Measurements from ENCODE around the gene TRMT2A. TPM values are rescaled to one million over a fixed set of nuclear protein-coding genes. Genes with fewer than 3 reads are reported as not detected.

The TRMT2A gene
- total and polyA plus RNA-seq, 2 of the 8 experiments (the other 6 are each of a cell fraction or from before 2014, with no cell fraction given): 44.9 to 50.3 TPM

- WGBS, 2 experiments (ENCODE audit: extremely low coverage in 1 of 2, insufficient coverage in 1 of 2, insufficient read length in 1 of 2, insufficient replicate concordance in 2 of 2, low coverage in 1 of 2, low lambda C conversion rate in 2 of 2, missing lambda C conversion rate in 1 of 2): 84% methylated on average over 8 of the region's 8 CpGs; no CpG with 5 or more reads in 1 of the 2 experiments
- TF ChIP-seq SIN3A (conservative IDR thresholded peaks at IDR 0.05 in 1 of 2, IDR thresholded peaks at IDR 0.05 in 1 of 2; ENCODE audit: low read depth in 1 of 2, low read length in 2 of 2): no peak
- no peak for TF ChIP-seq HDAC6 (IDR thresholded peaks at IDR 0.05; ENCODE audit: low read depth, low read length)
- TF ChIP-seq HDAC2 (IDR thresholded peaks at IDR 0.05; ENCODE audit: borderline replicate concordance in 1 of 2, low read depth in 2 of 2, low read length in 2 of 2): no peak
- TF ChIP-seq EGR1 (IDR thresholded peaks at IDR 0.05; ENCODE audit: borderline replicate concordance, low read depth, low read length): no peak
- no peak for TF ChIP-seq CHD1 (IDR thresholded peaks at IDR 0.05; ENCODE audit: low read depth, low read length)
- no peak for TF ChIP-seq POLR2A (IDR thresholded peaks at IDR 0.05; ENCODE audit: control extremely low read depth in 1 of 2, low read depth in 2 of 2, low read length in 2 of 2)
- TF ChIP-seq ZNF274 (IDR thresholded peaks at IDR 0.05; ENCODE audit: borderline replicate concordance, extremely low read depth, low read length): no peak
- no peak for TF ChIP-seq CBX8 (IDR thresholded peaks at IDR 0.05; ENCODE audit: borderline replicate concordance, low read depth, low read length)
- no peak for TF ChIP-seq CTCF (IDR thresholded peaks at IDR 0.05; ENCODE audit: control extremely low read depth in 1 of 3, insufficient read depth in 1 of 3, low read depth in 1 of 3, low read length in 3 of 3)
- no peak for TF ChIP-seq KDM1A (IDR thresholded peaks at IDR 0.05; ENCODE audit: borderline replicate concordance, low read length)
- no peak for TF ChIP-seq TCF12 (IDR thresholded peaks at IDR 0.05; ENCODE audit: low read depth, low read length)
- no peak for TF ChIP-seq CEBPB (IDR thresholded peaks at IDR 0.05; ENCODE audit: low read depth, low read length)
Measured at GRCh38 chr22:20071524-20071972, 45.5 kb downstream of the TRMT2A start.

More at GRCh38 chr22:20071524-20071972, 45.5 kb downstream of the TRMT2A start:
- H4K91ac ChIP-seq (replicated peaks; ENCODE audit: insufficient read length, low read length): no peak overlapping the region
- no peak overlapping the region for H2AK5ac ChIP-seq (ENCODE audit: low read depth, low read length)
- DNase-seq (ENCODE audit: low read depth in 1 of 2, low spot score in 2 of 2) (no peak), FAIRE-seq (no peak)
- H3K4me3 ChIP-seq (ENCODE audit: extremely low read depth in 1 of 4, insufficient read depth in 2 of 4, low read depth in 3 of 4, low read length in 4 of 4): no peak overlapping the region
- ChIA-PET POLR2A (ENCODE audit: partially characterized antibody) (interaction anchor here (1.3 kb wide), 1 partner anchor 14 kb away, joined by 3 read pairs; no protein-coding TSS in a partner anchor), CTCF (ENCODE audit: partially characterized antibody) (interaction anchor here (0.7 to 1.1 kb wide), 4 partner anchors 10 to 42 kb away, joined by 3 to 4 read pairs (median 3); no protein-coding TSS in a partner anchor)
- H2BK15ac ChIP-seq (ENCODE audit: low read length): no peak overlapping the region
- no peak overlapping the region for H3K9ac ChIP-seq (replicated peaks in 1 of 4; ENCODE audit: extremely low read depth in 1 of 4, low read depth in 3 of 4, low read length in 3 of 4)
- H3K14ac ChIP-seq (ENCODE audit: insufficient read length): no peak overlapping the region
- no peak overlapping the region for H2BK20ac ChIP-seq (ENCODE audit: low read length)
- no peak overlapping the region for H3K18ac ChIP-seq (ENCODE audit: extremely low read depth, low read length)
- H3K56ac ChIP-seq (replicated peaks; ENCODE audit: insufficient read length, low read depth, low read length): no peak overlapping the region
- H2BK120ac ChIP-seq (replicated peaks; ENCODE audit: low read depth, low read length): no peak overlapping the region
- H4K20me1 ChIP-seq (replicated peaks in 1 of 2; ENCODE audit: control insufficient read depth in 1 of 2, insufficient read depth in 2 of 2, low read length in 2 of 2): no peaks in the 10 kb centered on the region
- no peaks in the 10 kb centered on the region for H3K4me1 ChIP-seq (replicated peaks in 1 of 4; ENCODE audit: control insufficient read depth in 3 of 4, insufficient read depth in 4 of 4, low read length in 3 of 4)
- H3K27me3 ChIP-seq (replicated peaks in 1 of 4; ENCODE audit: control insufficient read depth in 3 of 4, extremely low read depth in 1 of 4, insufficient read depth in 3 of 4, low read length in 3 of 4): peaks cover 0 to 3% (median 0%) of the 10 kb centered on the region in 4 experiments; a peak in 3 of 7 replicates
- H3K9me3 ChIP-seq (ENCODE audit: insufficient read depth in 2 of 2, low read depth in 1 of 2, low read length in 1 of 2): no peaks in the 10 kb centered on the region
- H2BK12ac ChIP-seq (ENCODE audit: low read depth, low read length): no peak overlapping the region
- H4K8ac ChIP-seq (ENCODE audit: extremely low read depth, insufficient read depth, low read length): no peak overlapping the region
- H3K27ac ChIP-seq (ENCODE audit: low read depth, low read length): no peak overlapping the region
- no peak overlapping the region for H3K4ac ChIP-seq (replicated peaks; ENCODE audit: insufficient read length, low read depth, low read length)
- H3K79me2 ChIP-seq (ENCODE audit: control insufficient read depth in 1 of 2, insufficient read depth in 2 of 2, low read length in 2 of 2): no peaks in the 10 kb centered on the region
- no peaks in the 10 kb centered on the region for H3K23me2 ChIP-seq (ENCODE audit: low read depth, low read length)
- no peaks in the 10 kb centered on the region for H3K79me1 ChIP-seq (ENCODE audit: low read depth, low read length)
- no peak overlapping the region for H3K23ac ChIP-seq (ENCODE audit: insufficient read length)
- no peak overlapping the region for H2AFZ ChIP-seq (ENCODE audit: low read length)
- H4K5ac ChIP-seq (ENCODE audit: insufficient read length, low read depth, low read length): no peak overlapping the region
- no peak overlapping the region for H2BK5ac ChIP-seq (ENCODE audit: low read depth, low read length)
- H3K4me2 ChIP-seq (ENCODE audit: insufficient read depth in 1 of 2, low read depth in 2 of 2, low read length in 2 of 2): no peak overlapping the region
- H3K36me3 ChIP-seq (ENCODE audit: control insufficient read depth in 2 of 4, insufficient read depth in 4 of 4, low read length in 3 of 4): no peaks in the 10 kb centered on the region
